HepG2 (cell line): ENCODE results near the gene MRPS34. TPM values are rescaled to one million over a fixed set of nuclear protein-coding genes. Genes with fewer than 3 reads are reported as not detected.

Source experiments
- CBX2 ChIP-seq, 2 experiments: fragments of 200-600 bp in 1 of 2; sonication (generic); formaldehyde crosslinking in 1 of 2; IDR thresholded peaks; 2 replicates each; pipeline versions ENCODE4 v1.7.0 to v1.8.1; 2018 to 2022; ENCODE audit warnings: low read depth in 2 of 2, low read length in 1 of 2, mild to moderate bottlenecking in 1 of 2, missing genetic modification reagents in 1 of 2
- CC2D1A ChIP-seq: sonication (generic); formaldehyde crosslinking; IDR thresholded peaks from 2 replicates; pipeline ENCODE4 v1.8.1; 2023; ENCODE audit warnings: mild to moderate bottlenecking, missing genetic modification reagents
- KDM1A ChIP-seq: IDR thresholded peaks from 2 replicates; pipeline ENCODE4 v1.6.1; 2016; ENCODE audit warnings: missing compliant biosample characterization
- MED1 ChIP-seq: sonication (generic); formaldehyde crosslinking; IDR thresholded peaks from 2 replicates; pipeline ENCODE4 v1.4.0; 2020; ENCODE audit warnings: missing genetic modification reagents
- NR2F6 ChIP-seq, 2 experiments: IDR thresholded peaks; 2 replicates each; pipeline ENCODE4 v1.6.1; 2016; ENCODE audit warnings: antibody characterized with exemption in 1 of 2, mild to moderate bottlenecking in 1 of 2
- SMC3 ChIP-seq: IDR thresholded peaks from 2 replicates; pipeline ENCODE4 v1.6.1; 2011; ENCODE audit warnings: low read length, improper control_type of control experiment
- TAF1 ChIP-seq: sonication (generic); formaldehyde crosslinking; IDR thresholded peaks from 2 replicates; pipeline ENCODE4 v1.4.0; 2020; ENCODE audit warnings: missing genetic modification reagents
- TBL1XR1 ChIP-seq: fragments of 150-350 bp; IDR thresholded peaks from 2 replicates; pipeline ENCODE4 v1.6.1; 2014; ENCODE audit warnings: borderline replicate concordance, low read length; ENCODE audit not compliant: partially characterized antibody
- YEATS2 ChIP-seq: sonication (generic); formaldehyde crosslinking; IDR thresholded peaks from 2 replicates; pipeline ENCODE4 v1.4.0; 2020; ENCODE audit warnings: missing genetic modification reagents, borderline replicate concordance
- ZNF232 ChIP-seq: sonication (generic); formaldehyde crosslinking; IDR thresholded peaks from 2 replicates; pipeline ENCODE4 v1.4.0; 2020; ENCODE audit warnings: missing genetic modification reagents, borderline replicate concordance
- ZNF263 ChIP-seq: sonication (generic); formaldehyde crosslinking; IDR thresholded peaks from 2 replicates; pipeline ENCODE4 v1.4.0; 2020; ENCODE audit warnings: missing genetic modification reagents
- ZNF3 ChIP-seq: IDR thresholded peaks from 2 replicates; pipeline ENCODE4 v1.7.0; 2017; ENCODE audit warnings: inconsistent platforms
- ZNF564 ChIP-seq: sonication (generic); formaldehyde crosslinking; IDR thresholded peaks from 2 replicates; pipeline ENCODE4 v1.8.1; 2023; ENCODE audit warnings: mild to moderate bottlenecking, missing genetic modification reagents
- ZNF687 ChIP-seq: sonication (generic); formaldehyde crosslinking; IDR thresholded peaks from 2 replicates; pipeline ENCODE4 v1.5.1; 2020; ENCODE audit warnings: mild to moderate bottlenecking, missing genetic modification reagents, moderate library complexity
- ZSCAN31 ChIP-seq: sonication (generic); formaldehyde crosslinking; IDR thresholded peaks from 2 replicates; pipeline ENCODE4 v1.5.0; 2020; ENCODE audit warnings: low read depth, mild to moderate bottlenecking, missing genetic modification reagents
- polyA plus RNA-seq, 8 experiments: library from polyadenylated mRNA; depleted of rRNA in 3 of 8; stranded (reverse) in 7 of 8; unstranded in 1 of 8; fragments of >200 nt; fragmentation: Illumina TruSeq in 4 of 8; extraction: Trizol in 4 of 8; gene quantifications; 2 replicates each; pipeline versions ENCODE4 v1.2.1 to v1.2.3, GENCODE V29; 2011 to 2016; ENCODE audit warnings: low read depth in 4 of 8, missing spikeins in 1 of 8, mixed read lengths in 1 of 8; ENCODE audit not compliant: insufficient read depth in 1 of 8
- total RNA-seq, 5 experiments: library from RNA; depleted of rRNA; stranded (reverse); fragments of >200 nt; fragmentation: Illumina TruSeq; extraction: Trizol; gene quantifications; 2 replicates each; pipeline ENCODE4 v1.2.3, GENCODE V29; 2016; ENCODE audit warnings: low read depth in 1 of 5
- TF ChIP-seq, protein P1 (sequence below), 2 experiments: fragments of 450-650 bp in 1 of 2; sonication (generic) in 1 of 2; formaldehyde crosslinking in 1 of 2; IDR thresholded peaks; 2 replicates each; pipeline versions ENCODE4 v1.6.1 to v1.8.0; 2016 to 2022; ENCODE audit warnings: antibody characterized with exemption in 1 of 2, mild to moderate bottlenecking in 1 of 2, missing genetic modification reagents in 1 of 2

MRPS34 gene
- total and polyA plus RNA-seq, 2 of the 13 experiments (the other 11 are each of a cell fraction or from before 2014, with no cell fraction given) = 63.5 to 131 TPM

- TF ChIP-seq ZSCAN31 (CRISPR knock-in tag) (peak; percentile 71; the same call in 1 of the 2 replicates), NR2F6 (IDR thresholded peaks at IDR 0.05) (no peak), NR2F6 (CRISPR knock-in tag; IDR thresholded peaks at IDR 0.05) (no peak), TAF1 (CRISPR knock-in tag) (peak; percentile 65; the same call in 1 of the 2 replicates), ZNF263 (no peak), ZNF687 (CRISPR knock-in tag) (peak; percentile 44), ZNF232 (CRISPR knock-in tag) (no peak), CC2D1A (CRISPR knock-in tag) (no peak), ZNF3 (CRISPR knock-in tag) (no peak), YEATS2 (CRISPR knock-in tag) (peak; percentile 90), CBX2 (IDR thresholded peaks at IDR 0.05; ENCODE audit: low read depth, low read length) (no peak), CBX2 (CRISPR knock-in tag; IDR thresholded peaks at IDR 0.05; ENCODE audit: low read depth) (no peak), ZNF564 (CRISPR knock-in tag) (no peak), MED1 (CRISPR knock-in tag) (peak; percentile 7; the same call in 1 of the 2 replicates), TBL1XR1 (peak; percentile 28), SMC3 (no peak), KDM1A (CRISPR knock-in tag) (no peak)
- TF ChIP-seq, protein P1, sequence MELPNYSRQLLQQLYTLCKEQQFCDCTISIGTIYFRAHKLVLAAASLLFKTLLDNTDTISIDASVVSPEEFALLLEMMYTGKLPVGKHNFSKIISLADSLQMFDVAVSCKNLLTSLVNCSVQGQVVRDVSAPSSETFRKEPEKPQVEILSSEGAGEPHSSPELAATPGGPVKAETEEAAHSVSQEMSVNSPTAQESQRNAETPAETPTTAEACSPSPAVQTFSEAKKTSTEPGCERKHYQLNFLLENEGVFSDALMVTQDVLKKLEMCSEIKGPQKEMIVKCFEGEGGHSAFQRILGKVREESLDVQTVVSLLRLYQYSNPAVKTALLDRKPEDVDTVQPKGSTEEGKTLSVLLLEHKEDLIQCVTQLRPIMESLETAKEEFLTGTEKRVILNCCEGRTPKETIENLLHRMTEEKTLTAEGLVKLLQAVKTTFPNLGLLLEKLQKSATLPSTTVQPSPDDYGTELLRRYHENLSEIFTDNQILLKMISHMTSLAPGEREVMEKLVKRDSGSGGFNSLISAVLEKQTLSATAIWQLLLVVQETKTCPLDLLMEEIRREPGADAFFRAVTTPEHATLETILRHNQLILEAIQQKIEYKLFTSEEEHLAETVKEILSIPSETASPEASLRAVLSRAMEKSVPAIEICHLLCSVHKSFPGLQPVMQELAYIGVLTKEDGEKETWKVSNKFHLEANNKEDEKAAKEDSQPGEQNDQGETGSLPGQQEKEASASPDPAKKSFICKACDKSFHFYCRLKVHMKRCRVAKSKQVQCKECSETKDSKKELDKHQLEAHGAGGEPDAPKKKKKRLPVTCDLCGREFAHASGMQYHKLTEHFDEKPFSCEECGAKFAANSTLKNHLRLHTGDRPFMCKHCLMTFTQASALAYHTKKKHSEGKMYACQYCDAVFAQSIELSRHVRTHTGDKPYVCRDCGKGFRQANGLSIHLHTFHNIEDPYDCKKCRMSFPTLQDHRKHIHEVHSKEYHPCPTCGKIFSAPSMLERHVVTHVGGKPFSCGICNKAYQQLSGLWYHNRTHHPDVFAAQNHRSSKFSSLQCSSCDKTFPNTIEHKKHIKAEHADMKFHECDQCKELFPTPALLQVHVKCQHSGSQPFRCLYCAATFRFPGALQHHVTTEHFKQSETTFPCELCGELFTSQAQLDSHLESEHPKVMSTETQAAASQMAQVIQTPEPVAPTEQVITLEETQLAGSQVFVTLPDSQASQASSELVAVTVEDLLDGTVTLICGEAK (IDR thresholded peaks at IDR 0.05) = peak; percentile 79
- TF ChIP-seq, protein P1 (CRISPR knock-in tag; IDR thresholded peaks at IDR 0.05) = no peak
These were observed 9.7 kb upstream of the MRPS34 start, which contains the start of the genes NUBP2 and SPSB3 (continued) for GRCh38 chr16:1782408-1783264.
